ENCODE measurements around the gene CDC73.
A peak's percentile ranks its signal among the peaks of the same experiment; 100 is the strongest.

CDC73 gene

DNA sequence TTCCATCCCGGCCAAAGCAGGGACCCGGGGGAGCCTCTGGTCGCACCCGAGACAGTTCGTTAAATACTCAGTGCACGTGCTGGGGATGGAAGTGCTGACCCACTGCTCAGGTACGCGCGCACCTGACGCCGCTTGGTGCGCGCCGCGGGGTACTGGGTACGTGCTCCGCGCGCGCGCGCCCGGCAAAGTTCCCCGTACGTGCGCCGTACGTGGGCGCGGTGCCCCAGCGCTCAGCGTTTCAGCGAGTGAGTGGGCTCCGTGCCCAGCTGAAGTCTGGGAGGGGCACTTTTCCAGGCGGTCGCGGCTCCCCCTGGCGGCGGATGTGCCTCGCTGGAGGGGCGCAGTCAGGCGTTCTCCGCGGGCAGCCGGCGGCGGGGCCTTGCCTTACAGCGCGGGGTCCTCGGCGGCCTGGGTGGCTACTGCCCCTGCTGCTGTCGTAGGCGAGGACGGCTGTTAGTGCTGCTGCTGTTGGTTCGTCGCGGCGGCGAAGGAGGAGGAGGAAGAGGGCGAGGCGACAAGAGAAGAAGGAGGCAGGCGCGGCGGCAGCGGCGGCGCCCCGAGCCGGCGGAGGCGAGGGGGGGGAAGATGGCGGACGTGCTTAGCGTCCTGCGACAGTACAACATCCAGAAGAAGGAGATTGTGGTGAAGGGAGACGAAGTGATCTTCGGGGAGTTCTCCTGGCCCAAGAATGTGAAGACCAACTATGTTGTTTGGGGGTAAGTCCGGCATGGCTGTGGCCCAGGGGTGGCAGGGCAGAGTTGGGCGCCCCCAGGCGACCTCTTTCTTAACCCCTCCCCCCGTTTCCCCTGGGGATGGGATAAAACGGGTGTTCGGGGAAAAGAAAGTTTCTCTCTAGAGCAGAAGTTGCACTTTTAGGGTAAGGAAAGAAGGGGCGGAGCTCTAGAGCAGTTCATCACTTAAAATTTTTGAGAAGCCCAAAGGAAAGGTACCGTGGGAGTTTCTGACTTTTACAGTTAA, at the start of gene CDC73:
Gene CDC73 (plus strand): TSS at position 416 of the 978 bp plus-strand sequence. CDS start 170 bp downstream, at position 586.
- TF ChIP-seq, protein P1, sequence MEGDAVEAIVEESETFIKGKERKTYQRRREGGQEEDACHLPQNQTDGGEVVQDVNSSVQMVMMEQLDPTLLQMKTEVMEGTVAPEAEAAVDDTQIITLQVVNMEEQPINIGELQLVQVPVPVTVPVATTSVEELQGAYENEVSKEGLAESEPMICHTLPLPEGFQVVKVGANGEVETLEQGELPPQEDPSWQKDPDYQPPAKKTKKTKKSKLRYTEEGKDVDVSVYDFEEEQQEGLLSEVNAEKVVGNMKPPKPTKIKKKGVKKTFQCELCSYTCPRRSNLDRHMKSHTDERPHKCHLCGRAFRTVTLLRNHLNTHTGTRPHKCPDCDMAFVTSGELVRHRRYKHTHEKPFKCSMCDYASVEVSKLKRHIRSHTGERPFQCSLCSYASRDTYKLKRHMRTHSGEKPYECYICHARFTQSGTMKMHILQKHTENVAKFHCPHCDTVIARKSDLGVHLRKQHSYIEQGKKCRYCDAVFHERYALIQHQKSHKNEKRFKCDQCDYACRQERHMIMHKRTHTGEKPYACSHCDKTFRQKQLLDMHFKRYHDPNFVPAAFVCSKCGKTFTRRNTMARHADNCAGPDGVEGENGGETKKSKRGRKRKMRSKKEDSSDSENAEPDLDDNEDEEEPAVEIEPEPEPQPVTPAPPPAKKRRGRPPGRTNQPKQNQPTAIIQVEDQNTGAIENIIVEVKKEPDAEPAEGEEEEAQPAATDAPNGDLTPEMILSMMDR (IDR thresholded peaks at IDR 0.05; ENCODE audit: insufficient read depth, low read depth, low read length, missing control alignments), result peak; percentile 63
- peak within 1 kb of the TSS; percentile 99 for H3K4me3 ChIP-seq (ENCODE audit: low read length)
- DNase-seq (ENCODE audit: low read depth), result peak; percentile 97

DNA sequence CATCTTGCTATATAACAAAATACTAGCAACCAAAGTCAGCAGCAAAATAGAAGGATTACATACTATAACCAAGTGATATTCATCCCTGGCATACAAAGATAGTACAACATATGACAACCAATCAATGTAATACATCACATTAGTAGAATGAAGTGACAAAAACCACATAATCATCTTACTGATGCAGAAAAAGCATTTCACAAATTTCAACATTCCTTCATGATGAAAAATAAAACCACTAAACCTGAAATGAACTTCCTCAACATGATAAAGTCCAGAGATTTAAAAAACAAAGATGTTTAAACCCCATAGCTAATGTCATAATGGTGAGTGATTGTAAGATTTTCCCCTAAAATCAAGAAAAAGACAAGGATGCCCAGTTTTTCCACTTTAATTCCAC, 43.8 kb upstream of the CDC73 start:
- TF ChIP-seq, protein P1 (IDR thresholded peaks at IDR 0.05; ENCODE audit: insufficient read depth, low read depth, low read length, missing control alignments), result no peak
- no peak overlapping the region for H3K4me3 ChIP-seq (ENCODE audit: low read length)
- no peak for DNase-seq (ENCODE audit: low read depth)

DNA sequence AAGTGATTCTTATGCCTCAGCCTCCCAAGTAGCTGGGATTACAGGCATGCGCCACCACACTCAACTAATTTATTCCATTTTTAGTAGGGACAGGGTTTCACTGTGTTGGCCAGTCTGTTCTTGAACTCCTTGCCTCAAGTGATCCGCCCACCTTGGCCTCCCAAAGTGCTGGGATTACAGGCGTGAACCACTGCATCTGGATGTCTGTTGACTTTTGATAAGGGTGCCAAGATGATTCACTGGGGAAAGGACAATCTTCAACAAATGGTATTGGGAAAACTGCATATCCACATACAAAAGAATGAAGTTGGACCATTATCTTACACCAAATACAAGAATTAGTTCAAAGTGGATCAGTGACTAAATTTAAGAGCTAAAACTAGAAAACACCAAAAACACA, 42.6 kb upstream of the CDC73 start:
- H3K4me3 ChIP-seq (ENCODE audit: low read length), result no peak overlapping the region
- DNase-seq (ENCODE audit: low read depth), result no peak
- TF ChIP-seq, protein P1 (IDR thresholded peaks at IDR 0.05; ENCODE audit: insufficient read depth, low read depth, low read length, missing control alignments), result no peak

DNA sequence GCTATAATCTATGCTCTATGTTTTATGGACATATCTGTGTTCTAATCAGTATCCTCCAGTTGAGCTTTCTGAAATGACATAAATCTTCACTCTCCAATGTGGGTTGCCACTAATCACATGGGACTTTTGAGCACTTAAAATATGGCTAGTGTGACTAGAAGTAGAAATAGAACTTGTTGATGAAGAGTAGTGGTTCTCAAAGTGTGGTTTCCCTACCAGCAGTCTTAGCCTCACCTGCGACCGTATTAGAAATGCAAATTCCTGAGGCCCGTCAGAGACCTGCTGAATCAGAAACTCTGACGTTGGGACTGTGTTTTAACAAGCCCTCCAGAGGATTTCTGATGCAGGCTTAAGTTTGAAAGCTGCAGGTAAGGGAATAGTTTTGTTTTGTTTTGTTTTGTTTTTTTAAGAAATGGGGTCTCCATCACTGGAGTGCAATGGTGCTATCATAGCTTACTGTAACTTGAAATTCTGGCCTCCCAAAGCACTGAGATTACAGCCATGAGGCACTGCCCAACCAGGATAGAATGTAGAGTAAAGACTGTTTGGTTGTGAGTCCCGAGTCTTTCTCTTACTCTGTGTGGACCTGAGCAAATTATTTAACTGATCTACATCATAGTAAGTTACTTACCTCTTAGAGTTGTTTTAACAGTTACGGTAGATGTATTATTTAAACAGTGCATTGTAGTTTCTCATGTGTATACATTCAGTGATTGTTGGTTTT, 38.3 kb upstream of the CDC73 start:
- DNase-seq (ENCODE audit: low read depth), result peak; percentile 69
- TF ChIP-seq, protein P1 (IDR thresholded peaks at IDR 0.05; ENCODE audit: insufficient read depth, low read depth, low read length, missing control alignments), result no peak
- H3K4me3 ChIP-seq (ENCODE audit: low read length), result no peak overlapping the region

DNA sequence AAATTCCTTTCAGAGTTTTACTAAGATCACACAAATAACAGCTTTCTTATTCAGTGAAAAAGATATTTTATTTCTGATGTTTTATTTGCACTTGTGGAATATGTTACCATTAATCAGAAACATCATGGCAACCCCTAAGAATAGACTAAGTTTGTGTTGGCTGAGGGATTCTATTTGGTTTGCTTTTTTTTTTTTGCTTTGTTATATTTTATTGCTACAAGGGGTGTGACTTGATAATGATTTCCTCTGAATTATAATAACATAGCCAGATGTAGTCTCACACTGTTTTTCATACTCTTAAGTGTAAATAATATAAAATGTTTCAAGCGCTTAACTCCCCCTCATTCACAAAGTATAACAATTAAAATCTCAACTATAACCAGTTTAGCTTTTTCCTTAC, 36.6 kb upstream of the CDC73 start:
- H3K4me3 ChIP-seq (ENCODE audit: low read length), result no peak overlapping the region
- DNase-seq (ENCODE audit: low read depth), result no peak
- TF ChIP-seq, protein P1 (IDR thresholded peaks at IDR 0.05; ENCODE audit: insufficient read depth, low read depth, low read length, missing control alignments), result no peak

DNA sequence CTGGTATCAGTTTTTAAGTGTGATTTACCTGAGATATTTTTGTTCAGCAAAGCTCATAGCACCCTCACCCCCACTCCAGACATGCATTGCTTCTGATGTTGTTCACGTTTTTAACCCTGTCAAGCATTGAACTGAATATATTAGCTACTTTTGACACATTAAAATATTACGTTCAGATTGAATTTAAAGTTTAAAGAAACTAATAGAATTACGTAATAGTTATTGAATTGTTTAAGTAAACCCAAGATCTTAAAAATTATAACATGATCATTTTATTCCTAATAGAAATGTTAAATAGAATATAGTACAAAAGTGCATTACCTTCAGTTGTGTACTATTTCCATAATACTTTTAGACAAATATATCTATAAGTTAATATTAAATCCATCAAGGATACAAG, 35.5 kb upstream of the CDC73 start:
- DNase-seq (ENCODE audit: low read depth), result no peak
- TF ChIP-seq, protein P1 (IDR thresholded peaks at IDR 0.05; ENCODE audit: insufficient read depth, low read depth, low read length, missing control alignments), result no peak
- no peak overlapping the region for H3K4me3 ChIP-seq (ENCODE audit: low read length)

Measured in epithelial cell of esophagus (primary cell).